Measurements from ENCODE around the gene TNFAIP8L2.
"Not testable (repeated sequence)": the region's sequence is repeated elsewhere in the genome, so short reads cannot be mapped to it uniquely, and the experiment has no call there.

Gene TNFAIP8L2

GRCh38 chr1:151193304-151193703, 36.9 kb downstream of the TNFAIP8L2 start:
- DNase-seq, result no peak

DNA sequence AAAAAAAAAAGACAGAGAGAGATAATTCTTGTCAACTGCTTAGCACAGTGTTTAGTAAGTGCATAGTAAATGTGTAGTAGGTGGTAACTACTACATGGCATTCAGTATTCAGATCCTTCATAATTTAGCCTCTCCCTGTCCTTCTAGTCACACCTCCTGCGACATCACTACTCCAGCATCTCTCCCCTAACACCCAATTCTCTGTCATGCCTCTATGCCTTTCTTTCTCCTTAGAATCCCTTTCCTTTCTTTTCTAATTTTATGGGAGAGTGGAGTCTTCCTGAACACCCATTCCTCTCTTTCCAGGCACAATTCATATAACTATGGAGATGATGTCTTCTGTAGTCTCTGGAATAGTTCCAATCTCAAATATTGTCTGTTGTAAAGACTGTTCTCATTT, 37.4 kb downstream of the TNFAIP8L2 start:
- DNase-seq, result no peak

GRCh38 chr1:151194894-151195594, 38.6 kb downstream of the TNFAIP8L2 start:
- DNase-seq, result peak; percentile 38 to 50 (median 50)

DNA sequence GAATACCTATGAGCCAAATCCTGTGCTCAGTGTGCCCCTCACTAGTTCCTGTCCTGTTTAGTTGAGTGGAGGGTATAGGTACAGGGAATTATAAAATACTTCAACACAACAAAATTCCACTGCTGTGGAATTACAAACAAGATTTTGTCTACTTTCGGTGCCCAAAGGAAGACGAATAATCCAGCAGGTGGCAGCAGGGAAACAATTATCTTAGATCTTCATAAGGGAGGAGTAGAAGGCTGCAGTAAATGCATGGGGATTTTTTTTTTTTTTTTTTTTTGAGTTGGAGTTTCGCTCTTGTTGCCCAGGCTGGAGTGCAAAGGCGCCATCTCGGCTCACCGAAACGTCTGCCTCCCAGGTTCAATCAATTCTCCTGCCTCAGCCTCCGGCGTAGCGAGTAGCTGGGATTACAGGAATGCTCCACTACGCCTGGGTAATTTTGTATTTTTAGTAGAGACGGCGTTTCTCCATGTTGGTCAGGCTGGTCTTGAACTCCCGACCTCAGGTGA, 39.9 kb downstream of the TNFAIP8L2 start:
- DNase-seq, result peak; percentile 88 to 94 (median 92)

- no peak for DNase-seq
Observed at GRCh38 chr1:151197863-151198253, 41.4 kb downstream of the TNFAIP8L2 start.

DNA sequence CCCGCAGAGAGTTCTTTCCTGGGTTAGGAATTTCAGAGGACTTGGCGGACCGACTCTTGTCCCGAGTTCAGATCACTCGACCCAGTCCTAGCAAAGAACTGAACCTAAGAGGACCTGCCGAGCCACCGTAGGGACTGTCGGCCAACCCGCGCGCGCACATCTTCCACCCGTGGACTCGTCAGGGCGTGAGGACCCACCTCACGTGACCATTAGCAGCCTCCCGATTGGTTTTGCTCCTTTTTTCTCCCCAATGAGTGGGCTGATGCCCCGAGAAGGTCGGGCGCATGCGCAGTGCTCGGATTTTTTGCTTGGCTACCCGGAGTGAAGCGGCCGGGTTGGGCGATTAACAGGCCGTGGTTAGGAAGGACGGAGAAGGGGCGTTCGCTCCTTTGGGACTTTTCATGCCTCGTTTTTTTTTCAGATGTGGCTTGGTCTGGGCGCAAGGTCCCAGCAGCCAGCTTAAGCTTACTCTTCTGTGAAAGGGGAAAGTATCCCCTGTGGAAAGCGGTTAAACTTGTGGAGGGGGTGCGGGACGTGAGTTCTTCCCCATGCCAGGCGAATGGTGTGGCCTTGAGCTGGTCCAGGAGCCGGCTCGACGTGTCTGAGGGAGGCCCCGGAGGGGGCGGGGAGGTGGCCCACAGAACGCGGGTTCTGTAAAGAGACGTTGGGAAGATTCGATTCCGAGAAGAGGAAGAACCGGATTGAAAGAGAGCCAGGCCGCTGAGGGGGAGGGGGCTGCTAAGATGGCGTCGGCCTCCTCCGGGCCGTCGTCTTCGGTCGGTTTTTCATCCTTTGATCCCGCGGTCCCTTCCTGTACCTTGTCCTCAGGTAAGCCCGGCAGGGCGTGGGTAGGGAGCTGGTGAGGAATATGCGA, 42.0 kb downstream of the TNFAIP8L2 start, which contains the start of gene PIP5K1A:
TSS of gene PIP5K1A (plus strand) at position 299 of the 874 bp plus-strand sequence. CDS start at position 744, 445 bp downstream.
- peak; percentile 100 for DNase-seq

DNA sequence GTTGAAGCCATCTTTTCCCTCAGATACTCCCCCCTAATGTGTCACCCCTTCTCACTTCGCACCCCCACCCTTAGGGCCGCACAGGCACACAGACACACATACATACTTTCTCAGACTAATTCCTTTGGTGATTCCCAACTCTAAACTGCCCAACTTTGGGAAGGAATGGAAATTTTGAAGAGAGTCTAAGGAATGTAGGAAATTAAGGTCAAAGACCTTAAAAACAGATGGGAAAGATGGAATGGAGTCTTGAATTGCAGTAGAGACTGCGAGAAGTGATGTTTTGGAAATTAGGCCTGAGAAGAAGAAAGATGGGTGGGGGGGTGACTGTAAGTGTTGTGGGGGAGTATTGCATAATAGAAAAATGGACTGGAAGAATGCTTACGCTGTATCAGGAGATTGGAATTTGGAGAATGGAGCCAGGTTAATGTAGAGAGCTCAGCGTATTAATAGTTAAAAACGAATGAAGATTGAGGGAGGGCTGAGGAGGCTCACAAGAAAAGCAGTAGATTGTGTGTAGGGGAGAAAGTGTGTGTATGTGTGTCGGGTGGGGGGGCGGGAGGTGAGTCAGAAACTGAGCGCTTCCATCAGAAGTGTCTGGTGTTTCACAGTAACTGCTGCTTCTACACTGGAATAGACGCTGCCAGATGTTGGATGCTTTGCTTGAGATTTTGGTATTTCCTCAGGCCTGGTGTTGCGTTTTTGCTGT, 43.6 kb downstream of the TNFAIP8L2 start:
- DNase-seq, result peak; percentile 53 to 64 (median 58)

GRCh38 chr1:151205381-151205965, 49.0 kb downstream of the TNFAIP8L2 start:
- not testable (repeated sequence) for DNase-seq

Data from suppressor macrophage treated with lipopolysaccharide for 1 hour (primary cell).